GM18502 (cell line): ENCODE results near the gene ITPR1.

Experiments
- ATAC-seq: cut with Tn5 transposase; IDR thresholded peaks from one replicate; pipeline ENCODE4 v1.9.1; 2021; ENCODE audit warnings: mild to moderate bottlenecking; ENCODE audit not compliant: unreplicated experiment, poor library complexity

Gene ITPR1

GRCh38 chr3:4766263-4766662 lies 273.1 kb downstream of the ITPR1 start:
- no peak for ATAC-seq

GRCh38 chr3:4766716-4767499 lies 273.8 kb downstream of the ITPR1 start:
- no peak for ATAC-seq

GRCh38 chr3:4768021-4768420 lies 274.9 kb downstream of the ITPR1 start:
- ATAC-seq: no peak

DNA sequence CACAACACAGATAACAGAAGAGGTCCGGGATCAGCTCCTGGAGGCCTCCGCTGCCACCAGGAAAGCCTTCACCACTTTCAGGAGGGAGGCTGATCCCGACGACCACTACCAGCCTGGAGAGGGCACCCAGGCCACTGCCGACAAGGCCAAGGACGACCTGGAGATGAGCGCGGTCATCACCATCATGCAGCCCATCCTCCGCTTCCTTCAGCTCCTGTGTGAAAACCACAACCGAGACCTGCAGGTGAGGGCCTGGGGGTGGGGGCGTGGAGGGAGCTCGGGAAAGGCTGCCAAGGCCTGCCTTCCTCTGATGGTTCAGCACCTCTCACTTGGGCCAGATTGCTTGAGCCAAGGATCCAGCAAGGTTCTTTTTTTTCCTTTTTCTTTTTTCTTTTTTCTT lies 275.4 kb downstream of the ITPR1 start:
- ATAC-seq: no peak

DNA sequence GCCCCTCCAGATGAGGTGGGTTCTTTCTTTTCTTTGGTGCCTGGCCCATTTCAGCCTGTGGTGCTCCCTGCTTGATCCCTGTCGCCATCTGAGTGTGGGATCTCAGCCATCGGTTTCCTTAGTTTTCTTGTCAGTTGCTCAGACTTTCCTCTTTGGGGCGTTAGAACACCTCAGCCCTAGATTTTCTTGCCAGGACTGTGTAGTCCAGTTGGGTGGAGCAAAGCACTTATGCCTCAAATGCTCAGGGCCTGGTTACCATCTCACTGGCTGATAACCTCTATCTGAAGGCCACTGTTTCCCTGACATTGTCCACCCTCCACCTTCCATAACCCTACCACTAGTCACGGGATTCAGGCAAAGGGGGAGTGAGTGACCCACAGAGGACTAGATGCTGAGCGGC lies 277.4 kb downstream of the ITPR1 start:
- ATAC-seq: no peak

DNA sequence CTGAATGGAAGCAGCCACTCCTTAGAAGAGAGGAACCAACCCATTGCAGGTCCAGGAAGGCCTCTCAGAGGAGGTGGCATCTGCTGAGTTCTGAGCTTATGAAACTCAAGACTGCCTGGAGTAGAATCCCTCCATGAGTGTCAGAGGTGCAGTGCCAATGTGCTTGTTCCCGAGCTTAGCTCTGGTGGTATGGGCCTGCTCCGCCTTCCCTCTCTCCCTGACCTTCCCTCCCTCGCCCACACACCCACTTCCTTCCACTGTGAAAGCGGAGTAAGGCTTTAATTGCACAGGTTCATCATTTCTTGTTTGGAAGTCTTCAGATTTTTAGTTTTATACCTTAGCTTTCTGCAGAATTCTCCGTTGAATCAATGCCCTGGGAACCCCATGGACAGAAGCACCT lies 278.1 kb downstream of the ITPR1 start:
- no peak for ATAC-seq

DNA sequence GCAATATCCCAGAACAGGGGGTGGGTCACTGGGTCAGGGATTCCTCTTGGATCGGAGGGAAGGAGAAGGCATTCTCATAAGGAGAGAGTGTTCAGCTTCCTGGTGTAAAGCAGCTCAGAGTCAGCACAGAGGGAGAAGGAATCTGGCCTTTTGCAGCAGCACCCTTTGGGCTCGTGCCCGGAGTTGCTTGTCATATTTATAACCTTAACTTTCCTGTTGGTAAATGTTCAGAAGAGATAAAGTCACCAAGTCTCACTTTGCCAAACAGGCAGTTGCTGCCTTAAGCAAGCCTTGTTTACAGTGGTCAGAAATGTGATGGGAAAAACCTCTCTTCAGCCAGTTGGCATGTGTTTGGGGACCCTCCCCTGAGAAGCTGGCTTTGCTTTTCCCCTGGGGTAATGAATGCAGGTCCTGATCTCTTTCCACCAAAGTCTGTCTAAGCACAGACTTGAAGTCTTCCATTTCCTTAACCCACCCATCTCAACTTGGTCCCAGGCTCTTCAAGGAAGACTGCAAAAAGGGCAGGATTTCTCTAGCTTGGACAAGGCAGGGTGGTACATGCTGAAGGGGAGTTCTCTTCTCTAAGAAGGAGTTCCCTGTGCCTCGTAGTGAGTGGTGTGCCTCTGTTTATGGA lies 279.1 kb downstream of the ITPR1 start:
- no peak for ATAC-seq

DNA sequence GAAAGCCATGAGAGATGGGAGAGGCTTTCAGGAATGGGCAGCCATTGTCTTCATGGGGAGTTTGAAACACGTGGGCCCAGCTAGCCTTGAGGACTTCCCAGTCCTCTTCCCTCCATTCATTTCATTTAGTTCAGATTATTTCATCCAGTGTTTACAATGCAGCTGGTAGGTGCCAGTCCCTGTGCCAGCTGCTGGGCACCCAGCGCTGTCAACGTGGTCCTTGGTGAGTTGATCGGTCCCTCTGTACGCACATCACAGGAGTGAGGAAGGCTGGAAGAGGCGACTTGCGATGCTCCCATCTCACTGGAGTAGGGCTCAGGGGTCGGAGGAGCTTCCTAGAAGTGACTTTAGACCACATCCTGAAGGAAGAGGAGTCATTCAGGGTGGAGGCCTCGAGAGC lies 279.7 kb downstream of the ITPR1 start:
- ATAC-seq: no peak

GRCh38 chr3:4773583-4773982 lies 280.4 kb downstream of the ITPR1 start:
- no peak for ATAC-seq

DNA sequence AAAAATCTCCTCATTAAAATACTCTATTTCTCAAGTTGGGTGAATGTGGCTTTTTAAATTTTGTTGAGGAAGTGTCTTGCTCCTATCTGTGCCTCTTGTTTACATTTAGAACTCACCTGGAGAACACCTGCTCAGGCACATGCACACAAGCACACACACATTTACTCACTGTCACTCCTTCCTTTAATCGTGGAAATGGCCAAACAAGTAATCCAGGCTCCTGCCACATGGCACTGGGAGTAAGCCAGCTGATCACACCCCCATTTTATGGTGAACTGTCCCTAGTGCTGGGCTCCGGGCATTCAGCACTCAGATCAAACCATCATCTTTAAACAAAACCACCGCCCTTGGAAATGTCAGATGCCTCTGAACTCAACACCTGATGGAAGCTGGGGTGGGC lies 281.4 kb downstream of the ITPR1 start:
- no peak for ATAC-seq

GRCh38 chr3:4776399-4776979 lies 283.3 kb downstream of the ITPR1 start:
- ATAC-seq: peak; percentile 45

DNA sequence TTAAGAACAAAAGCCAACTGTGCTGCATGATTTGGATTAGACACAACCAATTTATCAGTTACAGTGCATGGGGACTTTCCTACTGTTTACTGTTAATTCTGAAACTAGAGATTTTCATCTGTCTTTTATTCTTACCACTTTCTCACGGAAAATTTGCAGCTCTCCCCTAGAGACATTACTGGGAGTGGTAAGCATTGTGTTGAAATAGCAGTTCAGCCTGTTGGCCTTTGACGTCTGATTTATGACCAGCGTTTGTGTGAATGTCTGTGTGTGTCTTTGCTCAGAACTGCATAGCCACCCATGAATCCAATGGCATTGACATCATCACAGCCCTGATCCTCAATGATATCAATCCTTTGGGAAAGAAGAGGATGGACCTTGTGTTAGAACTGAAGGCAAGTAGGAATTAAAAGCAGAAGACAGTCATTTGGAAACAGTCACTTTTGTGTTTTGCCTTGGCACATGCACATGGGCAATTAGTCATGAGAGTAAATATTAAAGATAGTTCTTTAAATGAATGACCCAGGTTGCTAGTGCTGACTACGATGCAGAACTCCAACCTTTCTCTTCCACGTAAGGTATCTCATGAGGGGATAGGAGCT lies 283.9 kb downstream of the ITPR1 start:
- ATAC-seq: peak; percentile 85

- no peak for ATAC-seq
These were observed 285.0 kb downstream of the ITPR1 start for GRCh38 chr3:4778119-4778518.

- no peak for ATAC-seq
These were observed 285.6 kb downstream of the ITPR1 start for GRCh38 chr3:4778740-4779139.

- no peak for ATAC-seq
These were observed 287.4 kb downstream of the ITPR1 start for GRCh38 chr3:4780545-4780957.

- ATAC-seq: no peak
These were observed 288.9 kb downstream of the ITPR1 start for GRCh38 chr3:4782095-4782494.

DNA sequence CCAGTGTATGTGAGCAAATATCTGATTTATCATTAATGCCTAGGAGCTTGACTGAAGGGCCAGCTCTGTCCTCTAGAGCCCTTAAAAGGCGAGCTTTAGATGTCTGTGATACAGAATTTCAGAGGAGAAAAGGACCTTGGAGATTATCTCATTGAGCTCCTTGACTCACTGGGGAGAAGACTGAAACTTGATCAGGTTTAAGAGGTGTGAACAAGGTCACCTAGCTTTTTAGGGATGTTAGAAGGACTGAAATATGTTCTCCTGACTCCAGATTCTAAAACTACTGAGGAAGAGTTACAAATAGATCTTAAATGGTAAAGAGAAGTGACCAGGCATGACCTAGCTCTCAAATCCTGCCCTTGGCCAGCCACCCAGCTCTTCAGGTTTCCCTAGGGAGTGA lies 292.4 kb downstream of the ITPR1 start:
- ATAC-seq: no peak

DNA sequence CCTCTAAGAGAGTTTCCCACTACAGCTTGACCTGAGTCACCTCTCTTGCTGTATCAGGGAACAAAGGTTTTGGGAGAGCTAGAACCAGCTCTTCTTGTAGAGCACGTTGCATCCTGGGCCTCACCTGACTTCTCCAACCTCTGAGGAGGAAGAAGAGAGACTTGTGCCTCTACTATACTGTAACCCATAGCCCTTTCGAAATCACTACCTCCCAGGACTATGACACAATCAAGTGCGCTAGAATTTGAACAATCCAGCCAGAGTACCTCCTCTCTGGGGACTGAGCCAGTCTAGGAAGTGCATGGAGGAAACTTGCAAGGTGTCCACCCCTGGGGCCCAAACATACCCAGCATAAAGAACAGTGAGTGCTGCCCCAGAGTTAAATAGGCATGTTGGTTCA lies 293.3 kb downstream of the ITPR1 start:
- ATAC-seq: no peak

GRCh38 chr3:4791358-4791757 lies 298.2 kb downstream of the ITPR1 start:
- ATAC-seq: no peak

GRCh38 chr3:4793311-4793710 lies 300.2 kb downstream of the ITPR1 start:
- no peak for ATAC-seq

GRCh38 chr3:4794331-4794730 lies 301.2 kb downstream of the ITPR1 start:
- no peak for ATAC-seq
